Suprapubic skin (tissue), 4 donors: Measurements from ENCODE around the gene OR52E5. TPM values are rescaled to one million over a fixed set of nuclear protein-coding genes. Genes with fewer than 3 reads are reported as not detected.

Source experiments
- DNase-seq, 2 donors: peaks; one replicate each; pipeline ENCODE4 v3.0.0-alpha.2; 2019; ENCODE audit warnings: low spot score in 2 of 2
- H3K27ac ChIP-seq: fragments of 200-600 bp; sonication (generic); one replicate; pipeline ENCODE4 v1.5.1; 2019
- H3K27me3 ChIP-seq: fragments of 200-600 bp; sonication (generic); one replicate; pipeline ENCODE4 v1.5.1; 2019
- H3K36me3 ChIP-seq: fragments of 200-600 bp; sonication (generic); one replicate; pipeline ENCODE4 v1.5.1; 2019
- H3K4me1 ChIP-seq: fragments of 200-600 bp; sonication (generic); one replicate; pipeline ENCODE4 v1.5.1; 2019
- H3K4me3 ChIP-seq: fragments of 200-600 bp; sonication (generic); one replicate; pipeline ENCODE4 v1.5.1; 2019; ENCODE audit warnings: mild to moderate bottlenecking
- H3K9me3 ChIP-seq: fragments of 200-600 bp; sonication (generic); one replicate; pipeline ENCODE4 v1.5.1; 2019
- CTCF ChIP-seq, 2 donors: fragments of 200-600 bp in 1 of 2; fragments of 450-650 bp in 1 of 2; sonication (generic) in 1 of 2; IDR thresholded peaks; one replicate each; pipeline ENCODE4 v1.5.1; 2016 to 2019; ENCODE audit warnings: antibody characterized with exemption in 2 of 2, mild to moderate bottlenecking in 1 of 2, moderate library complexity in 1 of 2
- EP300 ChIP-seq: sonication (generic); formaldehyde crosslinking; IDR thresholded peaks from one replicate; pipeline ENCODE4 v1.6.1; 2017; ENCODE audit warnings: antibody characterized with exemption
- POLR2A ChIP-seq, 2 donors: fragments of 450-650 bp; IDR thresholded peaks; one replicate each; pipeline ENCODE4 v1.6.1; 2017; ENCODE audit warnings: antibody characterized with exemption in 2 of 2, mild to moderate bottlenecking in 2 of 2, moderate library complexity in 2 of 2
- POLR2AphosphoS5 ChIP-seq, 3 donors: sonication (generic); formaldehyde crosslinking; IDR thresholded peaks; one replicate each; pipeline ENCODE4 v1.6.1; 2017; ENCODE audit warnings: antibody characterized with exemption in 3 of 3
- WGBS: methylation state at CpG from one replicate; pipeline ENCODE4 v1.1.5; 2018; 5-methylcytosine and 5-hydroxymethylcytosine counted together
- total RNA-seq, 4 donors: library from RNA; depleted of rRNA; stranded (reverse); fragments of >200 nt; gene quantifications; one replicate each; pipeline ENCODE4 v1.1.0, GENCODE V29; 2016

Gene OR52E5
- total RNA-seq, 4 donors from 2014 or later: not detected

GRCh38 chr11:5931061-5931460, 38.1 kb downstream of the OR52E5 start:
- Histone ChIP-seq H3K36me3 (no peaks in the 10 kb centered on the region), H3K4me1 (no peaks in the 10 kb centered on the region), H3K27ac (no peak overlapping the region), H3K9me3 (peaks cover 8% of the 10 kb centered on the region), H3K4me3 (no peak overlapping the region), H3K27me3 (no peaks in the 10 kb centered on the region)
- no peak for TF ChIP-seq POLR2AphosphoS5 (IDR thresholded peaks at IDR 0.05)
- no peak for TF ChIP-seq EP300
- TF ChIP-seq POLR2A (IDR thresholded peaks at IDR 0.05): no peak
- TF ChIP-seq CTCF (IDR thresholded peaks at IDR 0.05): no peak
- WGBS: 94% methylated on average over 8 of the region's 8 CpGs
- no peak for DNase-seq

DNA sequence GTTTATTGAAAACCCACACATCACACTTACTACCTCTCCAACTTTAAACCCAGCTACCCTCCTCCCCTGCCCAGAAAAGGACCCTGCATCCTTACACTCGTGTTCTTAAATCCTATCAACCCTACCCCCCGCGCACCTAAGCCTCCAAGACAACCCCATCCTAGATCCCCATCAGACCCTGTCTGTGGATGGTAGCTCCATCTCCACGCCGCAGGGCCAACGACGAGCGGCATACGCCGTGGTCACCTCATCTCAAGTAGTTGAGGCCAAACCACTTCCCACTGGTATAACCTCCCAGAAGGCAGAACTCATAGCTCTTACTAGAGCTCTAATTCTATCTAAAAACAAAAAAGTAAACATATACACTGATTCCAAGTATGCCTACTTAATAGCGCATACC, 39.7 kb downstream of the OR52E5 start:
- no peaks in the 10 kb centered on the region for H3K36me3 ChIP-seq
- H3K27me3 ChIP-seq: no peaks in the 10 kb centered on the region
- no peak overlapping the region for H3K4me3 ChIP-seq
- H3K9me3 ChIP-seq: peaks cover 12% of the 10 kb centered on the region
- H3K27ac ChIP-seq: no peak overlapping the region
- DNase-seq: no peak
- WGBS: 92% methylated on average over 11 of the region's 11 CpGs
- no peaks in the 10 kb centered on the region for H3K4me1 ChIP-seq
- TF ChIP-seq POLR2A (IDR thresholded peaks at IDR 0.05) (no peak), CTCF (IDR thresholded peaks at IDR 0.05) (no peak), POLR2AphosphoS5 (IDR thresholded peaks at IDR 0.05) (no peak), EP300 (no peak)

DNA sequence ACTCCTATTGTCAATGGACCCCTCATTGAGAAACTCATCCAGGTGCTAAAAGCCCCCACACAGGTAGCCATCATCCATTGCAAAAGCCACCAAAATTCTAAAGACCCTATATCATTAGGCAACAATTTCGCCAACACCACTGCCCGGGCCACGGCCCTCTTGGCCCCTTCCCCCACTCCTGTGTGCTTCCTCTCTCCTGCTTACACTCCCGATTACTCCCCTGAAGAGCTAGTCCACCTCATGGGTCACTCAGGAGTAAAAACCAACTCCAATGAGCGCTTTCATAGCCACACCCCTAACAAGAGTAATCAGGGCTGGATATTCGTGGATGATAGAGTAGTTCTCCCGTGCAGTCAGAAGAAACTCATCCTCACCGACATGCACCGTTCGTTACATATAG, 40.1 kb downstream of the OR52E5 start:
- no peak overlapping the region for H3K27ac ChIP-seq
- no peaks in the 10 kb centered on the region for H3K4me1 ChIP-seq
- no peaks in the 10 kb centered on the region for H3K27me3 ChIP-seq
- TF ChIP-seq CTCF (IDR thresholded peaks at IDR 0.05): no peak
- no peaks in the 10 kb centered on the region for H3K36me3 ChIP-seq
- DNase-seq: no peak
- 84% methylated on average over 10 of the region's 10 CpGs for WGBS
- H3K4me3 ChIP-seq: no peak overlapping the region
- H3K9me3 ChIP-seq: peaks cover 14% of the 10 kb centered on the region

GRCh38 chr11:5937868-5938602, 45.0 kb downstream of the OR52E5 start:
- Histone ChIP-seq H3K4me1 (no peaks in the 10 kb centered on the region), H3K27ac (no peak overlapping the region), H3K27me3 (no peaks in the 10 kb centered on the region), H3K9me3 (peaks cover 6% of the 10 kb centered on the region), H3K4me3 (no peak overlapping the region), H3K36me3 (no peaks in the 10 kb centered on the region)
- WGBS: 92% methylated on average over 39 of the region's 39 CpGs
- DNase-seq: no peak
- TF ChIP-seq POLR2A (IDR thresholded peaks at IDR 0.05) (no peak), POLR2AphosphoS5 (IDR thresholded peaks at IDR 0.05) (no peak), EP300 (no peak), CTCF (IDR thresholded peaks at IDR 0.05) (no peak)

- H3K4me3 ChIP-seq: no peak overlapping the region
- H3K36me3 ChIP-seq: no peaks in the 10 kb centered on the region
- H3K27me3 ChIP-seq: no peaks in the 10 kb centered on the region
- H3K27ac ChIP-seq: no peak overlapping the region
- WGBS: 86% methylated on average over 15 of the region's 21 CpGs
- DNase-seq: no peak
- H3K9me3 ChIP-seq: peaks cover 6% of the 10 kb centered on the region
- no peaks in the 10 kb centered on the region for H3K4me1 ChIP-seq
- no peak for TF ChIP-seq POLR2A (IDR thresholded peaks at IDR 0.05)
- TF ChIP-seq EP300: no peak
- TF ChIP-seq POLR2AphosphoS5 (IDR thresholded peaks at IDR 0.05): no peak
- TF ChIP-seq CTCF (IDR thresholded peaks at IDR 0.05): no peak
These were observed 45.6 kb downstream of the OR52E5 start for GRCh38 chr11:5938603-5938965.
